H9 (cell line): ENCODE measurements around the gene GBP3. TPM values are rescaled to one million over a fixed set of nuclear protein-coding genes. Genes with fewer than 3 reads are reported as not detected.

Experiments
- DNase-seq: peaks from one replicate; pipeline ENCODE4 v3.0.0-alpha.2; 2017
- H2AFZ ChIP-seq: one replicate; pipeline ENCODE4 v1.6.1; 2013; ENCODE audit warnings: mild to moderate bottlenecking, low read length, control low read depth, moderate library complexity
- H2AK5ac ChIP-seq: 2 replicates; pipeline ENCODE4 v1.6.1; 2013; ENCODE audit warnings: low read length, control low read depth, mixed read lengths; ENCODE audit not compliant: insufficient read length
- H2BK120ac ChIP-seq: one replicate; pipeline ENCODE4 v1.6.1; 2013; ENCODE audit warnings: low read depth, mild to moderate bottlenecking, low read length, control low read depth, inconsistent platforms; ENCODE audit not compliant: poor library complexity, severe bottlenecking
- H2BK12ac ChIP-seq: 2 replicates; pipeline ENCODE4 v1.6.1; 2013; ENCODE audit warnings: low read length, control low read depth, mixed read lengths, low read depth; ENCODE audit not compliant: insufficient read length
- H2BK15ac ChIP-seq: 2 replicates; pipeline ENCODE4 v1.6.1; 2013; ENCODE audit warnings: low read depth, low read length, control low read depth
- H2BK20ac ChIP-seq: one replicate; pipeline ENCODE4 v1.6.1; 2013; ENCODE audit warnings: low read depth, mild to moderate bottlenecking, low read length, control low read depth, inconsistent platforms; ENCODE audit not compliant: poor library complexity, severe bottlenecking
- H2BK5ac ChIP-seq: 2 replicates; pipeline ENCODE4 v1.6.1; 2013; ENCODE audit warnings: low read length, control low read depth, mixed read lengths; ENCODE audit not compliant: insufficient read length
- H3K14ac ChIP-seq: 2 replicates; pipeline ENCODE4 v1.6.1; 2013; ENCODE audit warnings: low read length, control low read depth; ENCODE audit not compliant: insufficient read depth
- H3K18ac ChIP-seq: 2 replicates; pipeline ENCODE4 v1.6.1; 2013; ENCODE audit warnings: low read depth, mild to moderate bottlenecking, mixed read lengths, low read length, control low read depth; ENCODE audit not compliant: insufficient read length
- H3K23ac ChIP-seq: 2 replicates; pipeline ENCODE4 v1.6.1; 2013; ENCODE audit warnings: low read length, control low read depth, mixed read lengths, low read depth; ENCODE audit not compliant: insufficient read length
- H3K23me2 ChIP-seq: 2 replicates; pipeline ENCODE4 v1.6.1; 2013; ENCODE audit warnings: low read depth, mild to moderate bottlenecking, mixed read lengths, low read length, control low read depth; ENCODE audit not compliant: insufficient read length, poor library complexity, severe bottlenecking
- H3K27ac ChIP-seq: 2 replicates; pipeline ENCODE4 v1.5.1; 2013; ENCODE audit warnings: low read length, control low read depth, mixed read lengths, low read depth; ENCODE audit not compliant: insufficient read length
- H3K27me3 ChIP-seq: 2 replicates; pipeline ENCODE4 v1.6.1; 2013; ENCODE audit warnings: low read length, control low read depth, inconsistent platforms; ENCODE audit not compliant: insufficient read depth
- H3K4ac ChIP-seq: 2 replicates; pipeline ENCODE4 v1.6.1; 2013; ENCODE audit warnings: low read depth, mild to moderate bottlenecking, control low read depth, inconsistent platforms, low read length, moderate library complexity
- H3K4me1 ChIP-seq: 2 replicates; pipeline ENCODE4 v1.6.1; 2013; ENCODE audit warnings: low read length, control low read depth, inconsistent platforms; ENCODE audit not compliant: insufficient read depth
- H3K4me2 ChIP-seq: 2 replicates; pipeline ENCODE4 v1.6.1; 2013; ENCODE audit warnings: low read length, control low read depth, mixed read lengths; ENCODE audit not compliant: insufficient read length, insufficient read depth
- H3K56ac ChIP-seq: 2 replicates; pipeline ENCODE4 v1.6.1; 2013; ENCODE audit warnings: low read depth, mild to moderate bottlenecking, mixed read lengths, low read length, control low read depth; ENCODE audit not compliant: insufficient read length
- H3K79me1 ChIP-seq: 2 replicates; pipeline ENCODE4 v1.6.1; 2013; ENCODE audit warnings: low read depth, mild to moderate bottlenecking, moderate library complexity, low read length, control low read depth, inconsistent platforms; ENCODE audit not compliant: insufficient read depth, poor library complexity, severe bottlenecking
- H3K79me2 ChIP-seq: 2 replicates; pipeline ENCODE4 v1.6.1; 2013; ENCODE audit warnings: low read length, control low read depth, inconsistent platforms; ENCODE audit not compliant: insufficient read depth
- H3K9ac ChIP-seq: 2 replicates; pipeline ENCODE4 v1.6.1; 2013; ENCODE audit warnings: low read length, control low read depth, mixed read lengths; ENCODE audit not compliant: insufficient read length; ENCODE audit errors: extremely low read depth
- H3K9me3 ChIP-seq: one replicate; pipeline ENCODE4 v1.6.1; 2013; ENCODE audit warnings: low read depth, low read length, inconsistent platforms; ENCODE audit not compliant: control insufficient read depth
- H3T11ph ChIP-seq: one replicate; pipeline ENCODE4 v1.6.1; 2013; ENCODE audit warnings: mild to moderate bottlenecking, low read length, control low read depth, inconsistent platforms
- H4K20me1 ChIP-seq: one replicate; pipeline ENCODE4 v1.6.1; 2013; ENCODE audit not compliant: control insufficient read depth, insufficient read length, insufficient read depth
- H4K5ac ChIP-seq: 2 replicates; pipeline ENCODE4 v1.6.1; 2013; ENCODE audit warnings: low read depth, mild to moderate bottlenecking, mixed read lengths, low read length, control low read depth; ENCODE audit not compliant: insufficient read length
- H4K8ac ChIP-seq: replicated peaks from 2 replicates; pipeline ENCODE4 v1.6.1; 2013; ENCODE audit warnings: low read length, control low read depth, mixed read lengths, low read depth; ENCODE audit not compliant: insufficient read length
- H4K91ac ChIP-seq: 2 replicates; pipeline ENCODE4 v1.6.1; 2013; ENCODE audit warnings: low read depth, mild to moderate bottlenecking, moderate library complexity, mixed read lengths, low read length, control low read depth; ENCODE audit not compliant: insufficient read length
- H3K27ac Mint-ChIP-seq, 3 experiments: 2 replicates in 2 of 3; 3 replicates in 1 of 3; pipeline ENCODE4 v1.8.0; 2020 to 2021; ENCODE audit warnings: mixed read lengths in 3 of 3, mild to moderate bottlenecking in 1 of 3, moderate library complexity in 1 of 3
- H3K27me3 Mint-ChIP-seq: 2 replicates; pipeline ENCODE4 v1.8.0; 2021; ENCODE audit warnings: low read depth, mild to moderate bottlenecking, moderate library complexity, mixed read lengths
- H3K36me3 Mint-ChIP-seq, 3 experiments: 2 replicates in 2 of 3; 3 replicates in 1 of 3; pipeline ENCODE4 v1.8.0; 2020 to 2021; ENCODE audit warnings: low read depth in 3 of 3, mixed read lengths in 3 of 3; ENCODE audit not compliant: insufficient read depth in 1 of 3
- H3K4me1 Mint-ChIP-seq, 2 experiments: 2 replicates each; pipeline ENCODE4 v1.8.0; 2020; ENCODE audit warnings: mixed read lengths in 2 of 2
- H3K4me3 Mint-ChIP-seq, 2 experiments: 2 replicates in 1 of 2; 3 replicates in 1 of 2; pipeline ENCODE4 v1.8.0; 2020 to 2021; ENCODE audit warnings: mild to moderate bottlenecking in 2 of 2, mixed read lengths in 2 of 2, moderate library complexity in 1 of 2
- H3K9me3 Mint-ChIP-seq, 2 experiments: 2 replicates in 1 of 2; 3 replicates in 1 of 2; pipeline ENCODE4 v1.8.0; 2020; ENCODE audit warnings: mild to moderate bottlenecking in 2 of 2, mixed read lengths in 2 of 2, moderate library complexity in 1 of 2
- WGBS: extraction: QIAGEN DNeasy Blood & Tissue Kit; methylation state at CpG from one replicate; pipeline ENCODE4 v1.1.7; 2013; ENCODE audit warnings: missing lambda C conversion rate, low lambda C conversion rate, mixed read lengths; ENCODE audit not compliant: insufficient read length; ENCODE audit errors: extremely low coverage; 5-methylcytosine and 5-hydroxymethylcytosine counted together
- total RNA-seq: library from RNA; stranded (reverse); gene quantifications from 2 replicates; pipeline ENCODE4 v1.2.1, GENCODE V29; 2021
- TF ChIP-seq, protein P1 (sequence below): fragments of 200-600 bp; sonication (generic); conservative IDR thresholded peaks from 3 replicates; pipeline ENCODE4 v1.8.0; 2021; ENCODE audit warnings: antibody characterized with exemption, mild to moderate bottlenecking

The GBP3 gene
- total RNA-seq, 1 experiment from 2014 or later = not detected

DNA sequence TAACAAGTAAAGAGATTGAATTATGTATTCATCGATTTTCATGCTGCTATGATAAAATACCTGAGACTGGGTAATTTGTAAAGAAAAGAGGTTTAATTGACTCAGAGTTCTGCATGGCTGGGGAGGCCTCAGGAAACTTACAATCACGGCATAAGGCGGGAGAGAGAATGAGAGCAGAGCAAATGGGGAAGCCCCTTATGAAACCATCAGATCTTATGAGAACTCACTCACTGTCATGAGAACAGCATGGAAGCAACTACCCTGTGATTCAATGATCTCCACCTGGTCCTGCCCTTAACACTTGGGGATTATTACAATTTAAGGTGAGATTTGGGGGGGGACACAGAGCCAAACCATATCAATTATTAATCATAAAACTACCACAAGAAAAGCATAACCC, 3.3 kb upstream of the GBP3 start:
- H3K4ac ChIP-seq = no peak overlapping the region
- H2BK5ac ChIP-seq = no peak overlapping the region
- no peaks in the 10 kb centered on the region for H3K79me2 ChIP-seq
- H3K9ac ChIP-seq = no peak overlapping the region
- Mint-ChIP-seq H3K27me3 (no peaks in the 10 kb centered on the region), H3K4me3 (no peak overlapping the region), H3K4me1 (peaks cover 13 to 14% of the 10 kb centered on the region in 2 experiments), H3K36me3 (no peaks in the 10 kb centered on the region), H3K27ac (no peak overlapping the region), H3K9me3 (peaks cover 4 to 6% of the 10 kb centered on the region in 2 experiments; a peak in 1 of 5 replicates)
- H3K56ac ChIP-seq = no peak overlapping the region
- peaks cover 5% of the 10 kb centered on the region; the same call in 1 of the 2 replicates for H3K4me1 ChIP-seq
- no peak overlapping the region for H2BK15ac ChIP-seq
- H3K23me2 ChIP-seq = no peaks in the 10 kb centered on the region
- H4K20me1 ChIP-seq = no peaks in the 10 kb centered on the region
- no peak overlapping the region for H2BK20ac ChIP-seq
- H2BK12ac ChIP-seq = no peak overlapping the region
- H2BK120ac ChIP-seq = no peak overlapping the region
- no peak overlapping the region for H4K8ac ChIP-seq
- no peak overlapping the region for H2AK5ac ChIP-seq
- no peak overlapping the region for H3K27ac ChIP-seq
- H3K79me1 ChIP-seq = no peaks in the 10 kb centered on the region
- no peak overlapping the region for H2AFZ ChIP-seq
- no peak overlapping the region for H4K5ac ChIP-seq
- no peak overlapping the region for H3K4me2 ChIP-seq
- H3K14ac ChIP-seq = no peak overlapping the region
- no peak for DNase-seq
- no peak overlapping the region for H3K23ac ChIP-seq
- TF ChIP-seq, protein P1, sequence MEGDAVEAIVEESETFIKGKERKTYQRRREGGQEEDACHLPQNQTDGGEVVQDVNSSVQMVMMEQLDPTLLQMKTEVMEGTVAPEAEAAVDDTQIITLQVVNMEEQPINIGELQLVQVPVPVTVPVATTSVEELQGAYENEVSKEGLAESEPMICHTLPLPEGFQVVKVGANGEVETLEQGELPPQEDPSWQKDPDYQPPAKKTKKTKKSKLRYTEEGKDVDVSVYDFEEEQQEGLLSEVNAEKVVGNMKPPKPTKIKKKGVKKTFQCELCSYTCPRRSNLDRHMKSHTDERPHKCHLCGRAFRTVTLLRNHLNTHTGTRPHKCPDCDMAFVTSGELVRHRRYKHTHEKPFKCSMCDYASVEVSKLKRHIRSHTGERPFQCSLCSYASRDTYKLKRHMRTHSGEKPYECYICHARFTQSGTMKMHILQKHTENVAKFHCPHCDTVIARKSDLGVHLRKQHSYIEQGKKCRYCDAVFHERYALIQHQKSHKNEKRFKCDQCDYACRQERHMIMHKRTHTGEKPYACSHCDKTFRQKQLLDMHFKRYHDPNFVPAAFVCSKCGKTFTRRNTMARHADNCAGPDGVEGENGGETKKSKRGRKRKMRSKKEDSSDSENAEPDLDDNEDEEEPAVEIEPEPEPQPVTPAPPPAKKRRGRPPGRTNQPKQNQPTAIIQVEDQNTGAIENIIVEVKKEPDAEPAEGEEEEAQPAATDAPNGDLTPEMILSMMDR = no peak
- H3T11ph ChIP-seq = no peak overlapping the region
- H3K27me3 ChIP-seq = no peaks in the 10 kb centered on the region
- no peaks in the 10 kb centered on the region for H3K9me3 ChIP-seq
- WGBS = no CpG with 5 or more reads among the region's 3 CpGs
- H3K18ac ChIP-seq = no peak overlapping the region
- no peak overlapping the region for H4K91ac ChIP-seq
